ENCODE results near the gene VPS37D. TPM values are rescaled to one million over a fixed set of nuclear protein-coding genes. Genes with fewer than 3 reads are reported as not detected.
"Not testable (repeated sequence)": the region's sequence is repeated elsewhere in the genome, so short reads cannot be mapped to it uniquely, and the experiment has no call there.

Gene VPS37D
- polyA plus RNA-seq, 2 donors: 0.45 to 0.75 TPM

DNA sequence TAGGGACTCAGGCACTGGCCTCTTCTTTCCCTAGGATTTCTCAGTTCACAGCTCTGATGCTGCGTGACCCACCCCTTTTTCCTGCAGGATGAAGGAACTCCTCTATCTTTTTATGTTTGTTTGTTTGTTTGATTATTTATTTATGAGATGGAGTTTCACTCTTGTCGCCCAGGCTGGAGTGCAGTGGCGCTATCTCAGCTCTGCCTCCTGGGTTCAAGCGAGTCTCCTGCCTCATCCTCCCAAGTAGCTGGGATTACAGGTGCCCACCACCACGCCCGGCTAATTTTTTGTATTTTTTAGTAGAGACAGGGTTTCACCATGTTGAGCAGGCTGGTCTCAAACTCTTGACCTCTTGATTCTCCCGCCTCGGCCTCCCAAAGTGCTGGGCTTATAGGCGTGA lies 52.8 kb downstream of the VPS37D start:
- not testable (repeated sequence) for H3K36me3 ChIP-seq (ENCODE audit: control insufficient read depth in 2 of 2, insufficient read depth in 2 of 2, low read length in 1 of 2); H3K4me3 ChIP-seq (ENCODE audit: low read depth in 1 of 2, low read length in 2 of 2); H3K27ac ChIP-seq (ENCODE audit: low read depth in 2 of 2, low read length in 1 of 2); H3K9me3 ChIP-seq (ENCODE audit: control insufficient read depth in 2 of 2, insufficient read depth in 1 of 2, low read depth in 1 of 2, low read length in 1 of 2); H3K27me3 ChIP-seq (ENCODE audit: control insufficient read depth in 1 of 2, insufficient read depth in 2 of 2, low read length in 2 of 2)
- peaks cover 5 to 15% of the 10 kb centered on the region in 2 donors for H3K4me1 ChIP-seq (ENCODE audit: control insufficient read depth in 2 of 2, insufficient read depth in 2 of 2, low read length in 1 of 2)
- WGBS, 2 donors: 96% methylated on average over 9 of the region's 9 CpGs

DNA sequence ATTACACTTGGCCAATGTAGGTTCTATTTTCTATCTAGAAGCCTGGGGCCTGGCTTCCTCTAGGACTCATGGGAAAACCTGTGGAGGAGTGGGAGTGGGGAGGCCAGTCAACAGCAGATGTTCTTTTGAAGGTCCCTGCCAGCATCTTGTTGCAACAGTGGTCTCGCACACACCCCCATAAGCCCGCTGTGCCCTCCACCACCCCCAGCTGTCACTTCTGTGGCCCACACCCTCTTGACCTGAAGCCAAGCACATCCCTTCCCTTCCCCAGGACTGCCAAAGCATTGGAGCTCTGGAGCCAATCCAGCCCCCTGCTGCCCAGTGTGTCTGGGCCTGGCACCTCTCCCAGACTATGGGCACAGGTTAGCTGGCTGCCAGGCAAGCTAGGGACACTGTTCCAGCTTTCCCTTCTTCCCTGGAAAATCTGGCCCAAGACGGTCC lies 53.8 kb downstream of the VPS37D start:
- Histone ChIP-seq H3K27me3 (ENCODE audit: control insufficient read depth in 1 of 2, insufficient read depth in 2 of 2, low read length in 2 of 2) (no peaks in the 10 kb centered on the region), H3K4me3 (ENCODE audit: low read depth in 1 of 2, low read length in 2 of 2) (no peak overlapping the region), H3K4me1 (ENCODE audit: control insufficient read depth in 2 of 2, insufficient read depth in 2 of 2, low read length in 1 of 2) (peaks cover 4 to 11% of the 10 kb centered on the region in 2 donors), H3K27ac (ENCODE audit: low read depth in 2 of 2, low read length in 1 of 2) (no peak overlapping the region), H3K36me3 (ENCODE audit: control insufficient read depth in 2 of 2, insufficient read depth in 2 of 2, low read length in 1 of 2) (no peaks in the 10 kb centered on the region), H3K9me3 (ENCODE audit: control insufficient read depth in 2 of 2, insufficient read depth in 1 of 2, low read depth in 1 of 2, low read length in 1 of 2) (no peaks in the 10 kb centered on the region)
- 39 to 60% methylated on average over 3 of the region's 3 CpGs for WGBS, 2 donors

Other genes with a start within 250 kb of the VPS37D start
- under 1 TPM; 0.48 to 0.61 TPM for gene FZD9, start 234.1 kb upstream of the VPS37D start, polyA plus RNA-seq
- 10 to 100 TPM; 10.9 to 11.8 TPM for gene BAZ1B, start 145.5 kb upstream of the VPS37D start, polyA plus RNA-seq
- gene BCL7B, start 110.1 kb upstream of the VPS37D start, polyA plus RNA-seq: 10 to 100 TPM; 30.0 to 43.5 TPM
- gene TBL2, start 89.3 kb upstream of the VPS37D start, polyA plus RNA-seq: 10 to 100 TPM in 1 of 2 donors, 1 to 10 TPM in 1; 7.6 to 13.7 TPM
- gene MLXIPL, start 43.3 kb upstream of the VPS37D start, polyA plus RNA-seq: 1 to 10 TPM; 2.5 to 4.5 TPM
- gene DNAJC30, start 15.6 kb downstream of the VPS37D start, polyA plus RNA-seq: 1 to 10 TPM; 3.9 to 6.1 TPM
- 10 to 100 TPM; 39.9 to 43.5 TPM for gene BUD23, start 15.8 kb downstream of the VPS37D start, polyA plus RNA-seq
- 1 to 10 TPM; 1.6 to 2.4 TPM for gene STX1A, start 51.8 kb downstream of the VPS37D start, polyA plus RNA-seq
- gene ABHD11, start 71.0 kb downstream of the VPS37D start, polyA plus RNA-seq: 10 to 100 TPM; 22.6 to 28.3 TPM
- under 1 TPM; 0.14 to 0.26 TPM for gene CLDN3, start 102.4 kb downstream of the VPS37D start, polyA plus RNA-seq
- 100 to 1,000 TPM; 124 to 233 TPM for gene CLDN4, start 163.2 kb downstream of the VPS37D start, polyA plus RNA-seq
- gene METTL27, start 174.7 kb downstream of the VPS37D start, polyA plus RNA-seq: 1 to 10 TPM in 1 of 2 donors, under 1 TPM in 1; 0.45 to 1.1 TPM
- not detected for gene TMEM270, start 193.3 kb downstream of the VPS37D start, polyA plus RNA-seq

Data from esophagus (tissue), 2 donors.